Osteoblast (primary cell): Measurements from ENCODE around the gene LZTS2. TPM values are rescaled to one million over a fixed set of nuclear protein-coding genes. Genes with fewer than 3 reads are reported as not detected.

Experiments used
- DNase-seq: peaks from one replicate; pipeline ENCODE4 v3.0.0; 2011; ENCODE audit warnings: low spot score, mixed read lengths; ENCODE audit not compliant: insufficient read length; ENCODE audit errors: missing footprints
- H2AFZ ChIP-seq: 2 replicates; pipeline ENCODE4 v1.6.0; 2011; ENCODE audit warnings: mild to moderate bottlenecking, low read length
- H3K27ac ChIP-seq: 2 replicates; pipeline ENCODE4 v1.5.1; 2011; ENCODE audit warnings: mild to moderate bottlenecking, low read depth, low read length, moderate library complexity
- H3K27me3 ChIP-seq: 2 replicates; pipeline ENCODE4 v1.6.0; 2012; ENCODE audit warnings: mild to moderate bottlenecking, control low read depth, inconsistent platforms, low read length, moderate library complexity; ENCODE audit not compliant: insufficient read depth
- H3K36me3 ChIP-seq: 2 replicates; pipeline ENCODE4 v1.5.1; 2011; ENCODE audit warnings: mild to moderate bottlenecking, low read length, control low read depth, moderate library complexity; ENCODE audit not compliant: insufficient read depth
- H3K4me1 ChIP-seq: 2 replicates; pipeline ENCODE4 v1.5.1; 2011; ENCODE audit warnings: mild to moderate bottlenecking, low read length, control low read depth, moderate library complexity; ENCODE audit not compliant: insufficient read depth
- H3K4me2 ChIP-seq: 2 replicates; pipeline ENCODE4 v1.6.0; 2011; ENCODE audit warnings: mild to moderate bottlenecking, low read length; ENCODE audit not compliant: insufficient read depth
- H3K4me3 ChIP-seq: fragments of 200-600 bp; sonication (generic); 3 replicates; pipeline ENCODE4 v1.5.1; 2012; ENCODE audit warnings: mild to moderate bottlenecking, low read length, inconsistent platforms; ENCODE audit not compliant: insufficient read depth
- H3K79me2 ChIP-seq: 2 replicates; pipeline ENCODE4 v1.6.0; 2012; ENCODE audit warnings: mild to moderate bottlenecking, low read length, control low read depth, inconsistent platforms; ENCODE audit not compliant: insufficient read depth
- H3K9me3 ChIP-seq: 2 replicates; pipeline ENCODE4 v1.5.1; 2011; ENCODE audit warnings: low read depth, low read length, control low read depth
- H4K20me1 ChIP-seq: 2 replicates; pipeline ENCODE4 v1.6.0; 2012; ENCODE audit warnings: mild to moderate bottlenecking, low read length, control low read depth; ENCODE audit not compliant: insufficient read depth
- total RNA-seq: library from RNA; depleted of rRNA; stranded (reverse); fragments of >200 nt; gene quantifications from 2 replicates; pipeline ENCODE4 v1.2.3, GENCODE V29; 2012
- TF ChIP-seq, protein P1 (sequence below): IDR thresholded peaks from 2 replicates; pipeline ENCODE4 v1.5.1; 2011; ENCODE audit warnings: mild to moderate bottlenecking, low read depth, low read length, moderate library complexity; ENCODE audit errors: extremely low read depth

The LZTS2 gene
- total RNA-seq, 1 donor = 127 TPM

DNA sequence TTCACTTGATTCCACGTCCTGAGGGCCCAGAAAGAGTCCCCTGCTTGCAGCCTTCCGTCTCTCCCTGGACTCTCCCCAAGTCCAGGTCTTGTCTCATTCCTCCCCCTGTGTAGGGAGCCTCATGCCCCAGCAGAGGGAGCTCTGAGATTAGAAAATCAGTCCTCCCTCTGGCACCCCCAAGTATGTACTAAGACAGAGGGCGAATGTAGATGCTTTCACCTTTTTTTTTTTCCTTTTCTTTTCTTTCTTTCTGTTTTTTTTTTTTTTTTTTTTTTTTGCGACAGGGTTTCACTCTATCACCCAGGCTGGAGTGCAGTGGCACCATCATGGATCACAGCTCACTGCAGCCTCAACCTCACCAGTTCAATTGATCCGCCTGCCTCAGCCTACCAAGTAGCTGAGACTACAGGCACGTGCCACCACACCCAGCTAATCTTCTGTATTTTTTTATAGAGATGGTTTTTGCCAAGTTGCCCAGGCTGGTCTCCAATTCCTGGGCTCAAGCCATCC lies 41.7 kb downstream of the LZTS2 start:
- Histone ChIP-seq H3K79me2 (peaks cover 8% of the 10 kb centered on the region), H3K27me3 (no peaks in the 10 kb centered on the region), H2AFZ (no peak overlapping the region), H3K4me3 (no peak overlapping the region), H3K36me3 (peaks cover 43% of the 10 kb centered on the region), H4K20me1 (peaks cover 24% of the 10 kb centered on the region), H3K4me1 (peaks cover 15% of the 10 kb centered on the region), H3K9me3 (no peaks in the 10 kb centered on the region), H3K4me2 (no peak overlapping the region), H3K27ac (no peak overlapping the region)
- DNase-seq = peak; percentile 95
- TF ChIP-seq, protein P1, sequence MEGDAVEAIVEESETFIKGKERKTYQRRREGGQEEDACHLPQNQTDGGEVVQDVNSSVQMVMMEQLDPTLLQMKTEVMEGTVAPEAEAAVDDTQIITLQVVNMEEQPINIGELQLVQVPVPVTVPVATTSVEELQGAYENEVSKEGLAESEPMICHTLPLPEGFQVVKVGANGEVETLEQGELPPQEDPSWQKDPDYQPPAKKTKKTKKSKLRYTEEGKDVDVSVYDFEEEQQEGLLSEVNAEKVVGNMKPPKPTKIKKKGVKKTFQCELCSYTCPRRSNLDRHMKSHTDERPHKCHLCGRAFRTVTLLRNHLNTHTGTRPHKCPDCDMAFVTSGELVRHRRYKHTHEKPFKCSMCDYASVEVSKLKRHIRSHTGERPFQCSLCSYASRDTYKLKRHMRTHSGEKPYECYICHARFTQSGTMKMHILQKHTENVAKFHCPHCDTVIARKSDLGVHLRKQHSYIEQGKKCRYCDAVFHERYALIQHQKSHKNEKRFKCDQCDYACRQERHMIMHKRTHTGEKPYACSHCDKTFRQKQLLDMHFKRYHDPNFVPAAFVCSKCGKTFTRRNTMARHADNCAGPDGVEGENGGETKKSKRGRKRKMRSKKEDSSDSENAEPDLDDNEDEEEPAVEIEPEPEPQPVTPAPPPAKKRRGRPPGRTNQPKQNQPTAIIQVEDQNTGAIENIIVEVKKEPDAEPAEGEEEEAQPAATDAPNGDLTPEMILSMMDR = peak; percentile 87

DNA sequence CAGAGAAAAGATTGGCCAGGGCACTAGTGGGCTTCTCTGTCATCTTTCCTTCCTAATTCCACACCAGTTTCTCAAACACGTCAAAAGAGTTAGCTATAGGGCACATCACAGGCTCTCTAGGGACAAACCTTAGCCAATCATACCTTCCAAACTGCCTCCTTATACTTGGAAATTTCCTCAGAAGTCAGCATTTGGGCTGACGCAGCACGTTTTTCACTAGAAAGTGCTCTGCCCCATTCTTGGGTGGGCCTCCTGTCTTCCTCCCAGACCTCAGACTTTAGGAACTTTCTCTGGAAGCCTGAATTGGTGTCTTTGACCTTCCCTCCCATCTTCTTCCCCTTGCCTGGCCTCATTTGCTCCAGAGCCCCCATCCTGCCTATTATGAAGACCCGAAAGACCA lies 42.5 kb downstream of the LZTS2 start:
- Histone ChIP-seq H3K79me2 (peaks cover 3% of the 10 kb centered on the region), H3K4me2 (peak overlapping the region; percentile 89), H2AFZ (peak overlapping the region; percentile 43), H4K20me1 (peaks cover 16% of the 10 kb centered on the region), H3K36me3 (peaks cover 35% of the 10 kb centered on the region), H3K4me1 (peaks cover 21% of the 10 kb centered on the region), H3K27ac (peak overlapping the region; percentile 87), H3K4me3 (peak overlapping the region; percentile 77), H3K27me3 (peaks cover 4% of the 10 kb centered on the region), H3K9me3 (no peaks in the 10 kb centered on the region)
- TF ChIP-seq, protein P1 = no peak
- DNase-seq = peak; percentile 41

DNA sequence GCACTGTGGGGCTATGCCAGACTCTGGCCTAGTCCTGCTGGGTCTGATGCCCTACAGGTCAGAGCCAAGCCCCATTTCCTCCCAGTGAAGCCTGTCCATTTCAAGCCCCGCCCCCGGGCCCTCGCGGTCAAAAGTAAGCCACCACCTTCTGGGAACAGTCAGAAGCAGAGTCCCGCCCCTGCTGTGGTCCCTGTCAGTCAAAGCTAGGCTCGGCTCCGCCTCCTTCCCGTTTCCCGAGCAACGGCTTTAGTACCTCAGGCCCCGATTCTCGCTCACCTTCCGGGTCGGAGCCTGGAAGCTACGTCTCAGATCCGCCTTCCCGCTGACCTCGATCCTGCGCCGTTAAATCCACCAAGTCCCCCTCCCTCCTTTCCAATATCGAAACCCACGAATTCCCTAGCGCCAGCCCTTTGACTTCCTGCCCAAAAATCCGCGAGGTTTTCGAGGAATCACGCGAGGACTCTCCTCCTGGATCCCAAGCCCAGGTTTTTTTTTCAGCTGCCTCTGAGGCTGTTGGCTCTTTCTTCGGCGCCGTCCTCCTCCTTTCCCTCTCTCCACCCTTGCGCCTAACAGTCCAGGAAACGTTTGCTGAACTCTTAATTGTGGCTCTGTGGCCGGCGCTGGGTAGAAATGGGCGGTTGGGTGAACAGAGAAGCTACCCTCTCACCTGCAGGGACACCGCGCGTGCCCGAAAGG lies 43.2 kb downstream of the LZTS2 start:
- Histone ChIP-seq H3K4me1 (peaks cover 26% of the 10 kb centered on the region), H3K27ac (peak overlapping the region; percentile 87), H3K79me2 (no peaks in the 10 kb centered on the region), H3K4me3 (peak overlapping the region; percentile 77), H3K36me3 (peaks cover 28% of the 10 kb centered on the region), H2AFZ (peak overlapping the region; percentile 92), H3K4me2 (peak overlapping the region; percentile 89), H3K27me3 (peaks cover 11% of the 10 kb centered on the region), H4K20me1 (peaks cover 14% of the 10 kb centered on the region), H3K9me3 (no peaks in the 10 kb centered on the region)
- DNase-seq = peak; percentile 99
- TF ChIP-seq, protein P1 = no peak

DNA sequence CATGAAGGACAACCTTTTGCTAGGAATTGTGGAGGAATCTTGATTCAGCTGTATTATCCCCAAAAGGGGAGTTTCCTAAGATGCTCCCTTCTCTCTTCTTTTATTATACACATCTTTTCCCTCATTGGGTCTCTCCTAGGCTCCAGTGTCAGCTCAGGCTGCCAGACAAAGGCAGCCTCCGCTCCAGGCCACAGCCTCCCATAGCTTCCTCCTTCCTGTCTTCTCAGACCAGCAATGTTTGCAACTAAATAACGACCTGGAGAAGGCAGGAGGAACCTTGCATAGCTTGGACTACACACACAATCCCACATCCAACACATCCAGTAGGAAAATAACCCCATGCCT lies 43.7 kb downstream of the LZTS2 start:
- H3K4me1 ChIP-seq = peaks cover 26% of the 10 kb centered on the region
- TF ChIP-seq, protein P1 = no peak
- no peaks in the 10 kb centered on the region for H3K9me3 ChIP-seq
- H3K4me2 ChIP-seq = peak overlapping the region; percentile 89
- H3K79me2 ChIP-seq = no peaks in the 10 kb centered on the region
- peak overlapping the region; percentile 87 for H3K27ac ChIP-seq
- H3K36me3 ChIP-seq = peaks cover 22% of the 10 kb centered on the region
- DNase-seq = peak; percentile 90
- peaks cover 14% of the 10 kb centered on the region for H4K20me1 ChIP-seq
- H3K27me3 ChIP-seq = peaks cover 16% of the 10 kb centered on the region
- peak overlapping the region; percentile 77 for H3K4me3 ChIP-seq
- H2AFZ ChIP-seq = peak overlapping the region; percentile 92
